Stomach (tissue), 4 donors: ENCODE results near the gene ZNF277.

Experiments used
- CTCF ChIP-seq, 7 experiments: fragments of 450-650 bp in 4 of 7; fragments of 200-600 bp in 3 of 7; sonication (generic) in 3 of 7; IDR thresholded peaks; one replicate each; pipeline ENCODE4 v1.5.1; 2016 to 2019; ENCODE audit warnings: antibody characterized with exemption in 7 of 7, control low read depth in 2 of 7, mild to moderate bottlenecking in 1 of 7
- POLR2A ChIP-seq, 4 donors: fragments of 450-650 bp; IDR thresholded peaks; one replicate each; pipeline ENCODE4 v1.6.1; 2016; ENCODE audit warnings: antibody characterized with exemption in 4 of 4, control low read depth in 2 of 4, mild to moderate bottlenecking in 1 of 4, moderate library complexity in 1 of 4
- POLR2AphosphoS5 ChIP-seq, 3 donors: sonication (generic); formaldehyde crosslinking; IDR thresholded peaks; one replicate each; pipeline ENCODE4 v1.6.1; 2016; ENCODE audit warnings: antibody characterized with exemption in 3 of 3

- TF ChIP-seq CTCF (IDR thresholded peaks at IDR 0.05) (no peak), POLR2A (IDR thresholded peaks at IDR 0.05) (no peak), POLR2AphosphoS5 (IDR thresholded peaks at IDR 0.05) (no peak)
Measured at GRCh38 chr7:112199672-112200071, 6.8 kb upstream of the ZNF277 start.
